ELR (cell line): Measurements from ENCODE around the gene CCDC197.
A peak's percentile ranks its signal among the peaks of the same experiment; 100 is the strongest.

Experiments used
- DNase-seq: peaks from one replicate; pipeline ENCODE4 v3.0.0-alpha.2; 2015; ENCODE audit warnings: low read depth

The CCDC197 gene

DNA sequence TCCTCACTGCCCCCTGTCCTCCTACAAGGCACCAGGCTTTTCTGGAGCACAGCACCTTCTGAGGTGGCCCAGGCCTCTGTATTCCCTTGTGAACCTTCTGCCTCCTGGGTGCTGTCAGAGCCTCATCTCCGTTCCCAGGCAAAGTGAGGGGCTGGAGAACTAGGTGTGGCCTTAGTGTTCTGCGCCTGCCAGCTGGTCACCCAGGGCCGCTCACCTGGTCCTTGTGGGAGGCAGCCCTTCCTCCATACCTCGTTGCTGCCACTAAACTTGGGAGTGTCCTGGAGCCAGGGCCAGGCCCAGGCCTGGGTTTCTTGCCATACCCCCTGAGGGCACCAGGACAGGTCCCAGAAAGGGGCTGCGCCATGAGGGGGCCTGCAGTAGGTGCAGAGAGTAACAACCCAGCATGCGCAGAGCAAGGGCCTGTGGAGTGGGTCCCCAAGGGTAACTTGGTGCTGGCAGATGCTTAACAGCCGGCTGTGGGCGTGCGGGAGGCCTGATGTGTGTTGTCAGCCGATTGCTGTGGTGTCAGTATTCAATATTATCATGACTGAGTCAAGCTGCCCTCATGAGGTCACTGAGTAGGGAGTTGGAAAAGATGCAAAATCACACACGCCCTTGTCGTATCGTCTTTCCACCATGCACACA is 46.1 kb downstream of the CCDC197 start:
- DNase-seq, result peak; percentile 16

DNA sequence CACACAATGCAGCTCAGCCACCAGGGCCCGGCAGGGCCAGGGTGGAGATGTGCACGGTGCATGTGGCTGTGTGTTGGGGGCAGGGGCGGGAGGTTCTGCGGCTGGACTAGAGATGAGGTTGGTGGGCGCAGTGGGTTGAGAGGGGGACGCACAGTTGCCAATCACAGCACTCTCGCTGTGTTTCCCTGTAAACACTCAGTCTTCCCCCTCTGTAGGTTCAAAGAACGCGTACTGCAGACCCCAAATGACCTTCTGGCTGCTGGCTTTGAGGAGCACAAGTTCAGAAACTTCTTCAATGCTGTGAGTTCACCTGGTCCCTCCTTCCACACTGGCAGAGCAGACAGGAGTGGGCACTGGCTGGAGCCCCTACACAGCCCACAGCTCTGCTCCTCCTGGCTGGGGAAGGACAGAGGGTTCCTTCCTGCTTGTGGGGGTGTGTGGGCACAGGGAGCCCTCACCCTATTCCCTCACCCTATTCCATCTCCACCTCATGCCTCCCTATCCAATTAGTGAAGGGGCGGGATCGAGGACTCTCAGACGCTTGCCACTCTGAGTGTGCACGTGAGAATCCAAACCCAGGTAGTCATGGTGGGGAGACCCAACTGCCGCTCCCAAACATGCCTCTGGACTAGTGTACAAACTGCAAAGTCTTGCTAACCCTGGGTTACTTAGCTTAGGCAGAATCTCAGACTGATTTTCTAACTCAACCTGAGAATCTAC is 46.8 kb downstream of the CCDC197 start:
- DNase-seq, result no peak

DNA sequence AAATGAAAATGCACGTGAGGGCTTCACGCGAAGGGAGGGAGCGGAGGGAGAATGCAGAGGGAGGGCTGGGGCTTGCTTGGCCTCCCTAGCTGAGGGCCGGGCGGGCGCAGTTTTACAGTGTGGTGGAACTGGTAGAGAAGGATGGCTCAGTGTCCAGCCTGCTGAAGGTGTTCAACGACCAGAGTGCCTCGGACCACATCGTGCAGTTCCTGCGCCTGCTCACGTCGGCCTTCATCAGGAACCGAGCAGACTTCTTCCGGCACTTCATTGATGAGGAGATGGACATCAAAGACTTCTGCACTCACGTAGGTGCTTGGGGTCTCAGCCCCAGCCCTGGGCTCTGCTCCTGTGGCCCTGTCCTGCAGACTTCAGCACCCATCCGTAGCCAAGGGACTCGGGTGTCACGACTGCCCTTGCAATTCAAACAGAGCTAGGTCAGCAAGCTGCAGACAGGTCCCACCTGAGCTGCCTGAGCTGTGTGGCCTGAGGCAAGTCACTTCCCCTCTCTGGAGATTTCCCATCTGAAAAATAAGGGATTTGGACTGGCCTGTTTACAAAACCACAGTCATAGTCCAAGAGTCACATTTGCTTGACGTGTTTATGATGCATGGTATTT is 47.5 kb downstream of the CCDC197 start:
- no peak for DNase-seq

DNA sequence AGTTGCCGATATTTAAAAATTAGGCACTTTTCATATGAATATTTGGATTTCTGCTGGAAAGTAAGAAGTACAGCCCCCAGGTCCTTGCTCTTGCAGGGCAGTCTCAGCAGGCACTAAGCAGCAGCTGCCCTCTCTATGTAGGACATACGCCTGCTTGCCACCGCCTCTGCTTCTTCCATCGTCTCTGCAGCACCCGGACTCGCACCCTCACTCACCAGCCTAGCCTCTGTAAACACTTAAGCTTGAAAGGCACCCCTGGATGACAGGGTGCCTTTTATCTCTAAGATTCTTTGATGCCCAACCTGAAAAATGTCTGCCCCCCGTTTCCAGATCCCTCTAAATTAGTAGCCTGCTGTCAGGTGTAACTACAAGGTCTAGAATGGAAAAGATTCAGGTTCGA is 48.0 kb downstream of the CCDC197 start:
- no peak for DNase-seq

DNA sequence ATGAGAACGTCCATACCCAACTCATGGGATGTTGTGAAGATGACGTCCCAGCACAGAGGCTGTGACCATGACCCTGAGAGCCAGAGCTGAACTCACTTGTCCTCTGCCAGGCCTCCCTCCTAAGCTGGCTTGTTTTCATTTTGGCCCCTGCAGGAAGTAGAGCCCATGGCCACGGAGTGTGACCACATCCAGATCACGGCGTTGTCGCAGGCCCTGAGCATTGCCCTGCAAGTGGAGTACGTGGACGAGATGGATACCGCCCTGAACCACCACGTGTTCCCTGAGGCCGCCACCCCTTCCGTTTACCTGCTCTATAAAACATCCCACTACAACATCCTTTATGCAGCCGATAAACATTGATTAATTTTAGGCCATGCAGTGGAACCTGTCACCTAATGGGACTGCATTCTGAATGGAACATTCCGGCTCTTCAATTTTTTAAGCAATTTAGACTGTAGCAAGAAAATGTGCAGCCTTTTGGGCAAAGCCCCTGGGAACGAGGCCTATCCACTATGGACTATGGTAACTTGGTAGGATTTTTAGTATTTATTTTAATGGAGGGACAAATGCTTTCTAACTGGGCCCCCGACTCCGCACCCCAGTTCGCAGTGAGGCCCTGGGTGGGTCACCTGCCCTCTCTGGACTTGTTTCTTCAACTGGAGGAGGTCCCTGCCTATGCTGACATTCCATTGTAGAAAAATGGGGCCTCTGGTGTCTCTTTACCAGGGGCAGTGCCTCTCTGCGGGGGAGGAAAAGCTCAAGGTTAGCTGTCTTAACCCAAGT is 48.7 kb downstream of the CCDC197 start:
- DNase-seq, result no peak

DNA sequence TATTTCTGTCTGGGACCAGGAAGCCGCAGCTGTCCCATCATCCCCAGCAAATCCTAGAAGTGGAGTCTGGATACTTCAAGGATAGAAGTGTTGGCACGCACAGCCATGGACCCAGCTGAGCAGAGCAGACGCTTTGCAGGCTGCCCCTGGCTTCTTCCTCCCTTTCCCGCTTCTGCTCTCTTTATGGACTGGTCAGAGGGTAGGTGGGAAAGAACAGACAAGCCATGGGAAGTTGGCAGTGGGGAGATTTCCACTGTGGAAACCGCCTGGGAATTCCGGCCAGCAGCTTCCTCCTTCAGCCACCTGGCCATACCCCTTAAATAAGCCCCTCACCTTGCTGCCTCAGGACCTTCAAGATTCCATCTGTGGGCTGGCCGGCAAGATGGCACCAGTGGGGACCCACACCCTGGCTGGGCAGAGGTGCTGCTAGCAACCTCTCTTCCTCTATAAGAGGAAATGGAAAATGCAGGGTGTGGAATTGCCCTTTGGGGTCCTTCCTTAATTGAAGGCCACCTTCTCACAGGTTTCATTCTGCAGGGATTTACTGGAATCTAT is 49.7 kb downstream of the CCDC197 start:
- no peak for DNase-seq

DNA sequence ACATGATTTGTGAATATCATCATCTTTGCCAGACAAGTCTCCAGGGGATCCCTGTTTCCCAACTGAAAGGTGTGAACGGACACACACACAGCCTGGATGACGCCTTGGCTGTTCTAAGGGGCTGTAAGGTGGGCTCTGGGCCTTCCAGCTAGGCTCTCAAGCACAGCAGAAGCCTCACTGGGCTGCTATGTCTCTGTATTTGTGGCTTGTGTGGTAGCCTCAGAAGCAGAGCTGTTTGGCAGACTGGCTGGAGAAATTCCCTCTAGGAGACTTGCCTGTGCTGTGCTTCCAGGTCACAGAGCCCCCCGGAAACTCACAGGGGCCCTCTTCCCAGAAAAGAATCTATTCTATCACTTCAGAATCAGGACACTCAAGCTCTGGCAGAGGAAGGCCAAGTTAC is 50.5 kb downstream of the CCDC197 start:
- DNase-seq, result no peak

DNA sequence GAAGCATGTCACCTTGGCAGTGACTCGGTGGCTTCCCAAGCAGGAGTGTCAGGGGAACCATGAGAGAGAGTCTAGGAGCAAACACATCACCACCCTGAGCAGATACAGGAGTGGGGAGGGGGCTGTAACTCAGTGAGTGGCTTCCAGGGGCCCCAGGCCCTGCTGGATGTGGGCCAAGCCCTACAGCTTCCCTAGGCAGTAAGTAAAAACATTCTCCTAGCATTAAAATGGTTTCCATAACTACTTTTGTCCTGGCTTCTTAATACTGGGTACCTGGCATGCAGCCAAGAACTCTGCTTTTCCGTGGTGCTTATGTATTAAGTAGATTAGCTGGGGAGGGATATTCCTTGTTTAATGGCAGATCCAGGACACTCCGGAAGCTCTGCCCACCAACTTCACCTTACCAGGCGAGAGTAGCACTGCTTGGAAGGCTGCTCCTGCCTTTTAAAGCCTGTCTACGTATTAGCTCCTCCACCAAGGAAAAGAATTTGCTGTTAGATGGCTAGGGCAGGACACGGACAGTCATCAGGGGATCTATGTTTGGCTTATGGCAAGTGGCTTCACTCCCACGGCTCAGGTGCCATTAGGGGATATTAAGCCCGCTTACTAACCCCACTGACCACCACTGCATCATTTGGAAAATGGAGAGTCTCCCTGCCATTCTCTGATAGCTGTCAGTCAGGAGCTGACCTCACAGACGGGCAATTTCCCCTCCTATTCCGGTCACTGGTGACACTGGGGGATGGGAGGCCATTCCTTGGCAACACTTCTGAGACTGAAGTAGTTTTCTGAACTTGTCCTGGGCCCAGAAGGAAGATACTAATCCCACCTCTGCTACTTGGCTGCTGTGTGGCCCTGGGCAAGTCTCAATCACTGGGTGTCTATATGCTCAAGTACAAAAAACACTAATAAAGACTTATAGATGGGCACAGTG is 51.9 kb downstream of the CCDC197 start:
- DNase-seq, result no peak

DNA sequence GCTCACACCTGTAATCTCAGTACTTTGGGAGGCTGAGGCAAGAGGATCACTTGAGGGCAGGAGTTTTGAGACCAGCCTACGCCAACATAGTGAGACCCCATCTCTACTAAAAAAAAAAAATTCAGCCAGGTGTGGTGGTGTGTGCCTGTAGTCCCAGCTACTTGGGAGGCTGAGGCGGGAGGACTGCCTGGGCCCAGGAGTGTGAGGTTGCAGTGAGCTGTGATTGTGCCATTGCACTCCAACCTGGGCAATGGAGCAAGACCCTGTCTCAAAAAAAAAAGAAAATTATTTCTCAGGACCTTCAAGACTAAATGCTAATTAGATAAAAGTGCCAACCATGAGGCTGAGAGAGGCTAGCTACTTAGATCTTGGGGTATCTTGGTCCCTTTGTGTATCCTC is 52.5 kb downstream of the CCDC197 start:
- DNase-seq, result no peak

DNA sequence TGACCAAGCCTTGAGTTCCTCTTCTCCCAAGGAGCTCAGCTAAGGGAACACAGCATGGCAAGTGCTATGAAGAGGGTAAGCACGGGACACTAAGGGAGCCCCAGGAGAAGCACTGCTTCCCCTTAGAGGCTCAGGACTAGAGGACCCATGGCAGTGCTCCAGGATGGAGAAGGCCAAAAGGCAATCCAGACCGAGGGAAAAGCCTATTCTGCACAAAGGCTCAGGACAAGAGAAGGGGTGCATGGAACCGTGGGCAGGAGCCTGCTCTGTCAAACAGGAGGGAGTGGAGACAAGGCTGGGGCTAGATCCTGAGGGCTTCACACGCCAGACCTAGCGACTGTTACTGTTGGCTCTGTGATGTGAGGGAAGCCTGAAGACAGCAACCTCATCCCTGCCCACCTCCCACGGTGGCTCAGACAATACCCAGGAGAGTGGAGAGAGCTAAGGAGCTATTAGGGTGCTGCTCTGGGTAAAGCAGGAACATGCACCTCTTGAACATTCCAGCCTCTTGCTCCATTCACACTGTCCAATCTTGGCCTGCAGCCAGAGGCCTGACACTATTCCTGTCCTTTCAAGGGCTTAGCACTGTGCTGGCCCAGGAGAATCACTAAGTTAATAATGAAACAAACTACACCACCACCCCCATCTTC is 53.3 kb downstream of the CCDC197 start:
- no peak for DNase-seq

DNA sequence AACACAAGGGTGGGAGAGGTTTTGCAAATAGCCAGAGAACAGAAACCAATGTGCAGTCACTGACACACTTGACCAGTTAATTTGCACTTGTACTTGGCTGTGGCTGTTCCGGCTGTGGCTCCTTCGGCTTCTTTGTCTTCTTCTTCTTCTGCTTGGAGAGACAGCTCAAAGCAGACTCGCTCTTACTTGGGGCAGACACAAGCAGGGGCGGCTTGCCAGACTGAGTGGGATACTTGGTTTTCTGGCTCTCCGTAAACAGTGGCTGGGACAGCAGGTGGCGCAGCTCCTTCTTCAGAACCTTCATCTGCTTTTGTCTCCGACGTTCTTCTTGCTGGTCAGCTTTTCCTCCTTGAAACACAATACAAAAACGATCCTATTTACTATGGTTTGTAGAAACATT is 54.0 kb downstream of the CCDC197 start:
- DNase-seq, result peak; percentile 59

DNA sequence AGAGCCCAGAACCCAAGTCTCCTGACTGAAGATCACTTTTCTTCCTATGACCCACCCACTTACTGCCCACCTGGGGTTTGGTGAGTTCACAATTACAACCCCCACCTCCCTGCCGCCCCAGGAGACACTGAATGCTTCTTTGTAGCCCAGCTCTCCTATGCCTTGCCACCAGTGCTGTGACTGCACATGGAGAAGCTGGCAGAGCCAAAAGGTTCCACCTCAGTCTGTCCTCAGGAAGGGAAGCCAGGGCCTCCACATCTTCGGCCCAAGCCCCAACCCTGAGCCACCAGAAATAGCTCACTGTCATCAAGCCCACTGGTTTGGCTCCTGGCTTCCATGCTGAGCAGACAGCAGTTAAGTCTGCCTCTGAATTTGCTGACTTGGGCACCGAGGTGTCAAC is 54.7 kb downstream of the CCDC197 start:
- no peak for DNase-seq

DNA sequence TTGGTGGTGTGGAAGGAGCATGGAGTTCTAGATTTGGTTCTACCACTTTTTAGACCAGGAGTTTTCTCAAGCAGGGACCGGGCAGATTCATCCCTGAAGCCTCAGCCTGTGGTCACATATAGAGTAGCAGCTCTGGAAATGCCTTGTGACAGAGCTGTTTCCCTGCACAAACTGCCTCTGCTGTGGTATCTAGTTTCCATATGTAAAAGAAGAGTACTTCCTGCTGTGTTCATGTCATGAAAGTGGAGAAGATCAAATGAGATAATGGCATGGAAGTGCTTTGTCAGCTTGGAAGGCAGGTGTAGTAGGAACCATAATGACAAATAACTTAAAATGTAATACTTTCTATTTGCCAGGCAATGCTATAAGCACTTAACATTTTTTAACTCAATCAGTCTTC is 55.1 kb downstream of the CCDC197 start:
- no peak for DNase-seq

DNA sequence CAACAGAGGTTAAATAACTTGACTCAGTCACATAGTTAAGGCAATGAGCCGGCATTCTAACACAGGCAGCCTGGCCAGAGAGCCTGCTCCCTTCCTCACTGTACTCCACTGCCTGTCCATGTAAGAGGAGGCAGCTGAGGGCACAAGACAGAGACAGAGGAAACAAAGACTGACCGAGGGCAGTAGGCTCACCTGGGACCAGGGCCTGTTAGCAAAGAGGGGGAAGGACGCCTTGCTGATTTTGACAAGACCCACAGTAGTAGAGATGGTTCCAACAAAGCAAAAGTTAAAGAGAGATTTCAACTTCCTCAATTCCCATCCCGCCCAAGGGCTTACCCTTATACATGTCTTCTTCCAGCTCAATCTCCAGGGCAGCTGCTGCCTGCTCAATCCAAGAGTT is 55.6 kb downstream of the CCDC197 start:
- no peak for DNase-seq

DNA sequence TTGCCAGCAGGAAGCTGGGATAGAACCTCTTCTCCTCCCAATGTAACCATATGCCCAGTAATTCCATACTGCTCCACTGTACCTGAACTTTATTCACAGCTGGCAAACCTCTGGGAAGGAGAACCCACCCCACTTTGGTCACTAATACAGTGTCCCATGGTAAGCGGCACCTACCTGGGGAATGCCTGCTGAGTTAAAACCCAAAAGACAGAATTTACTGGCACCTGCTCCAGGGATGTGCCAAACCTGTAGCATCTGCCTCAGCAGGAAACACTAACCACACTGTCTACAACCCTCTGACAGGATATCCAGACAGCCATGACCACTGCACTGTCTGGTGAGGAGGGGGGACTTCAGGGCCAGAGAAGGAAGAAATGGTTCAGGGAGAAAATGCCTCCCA is 57.3 kb downstream of the CCDC197 start:
- DNase-seq, result no peak

DNA sequence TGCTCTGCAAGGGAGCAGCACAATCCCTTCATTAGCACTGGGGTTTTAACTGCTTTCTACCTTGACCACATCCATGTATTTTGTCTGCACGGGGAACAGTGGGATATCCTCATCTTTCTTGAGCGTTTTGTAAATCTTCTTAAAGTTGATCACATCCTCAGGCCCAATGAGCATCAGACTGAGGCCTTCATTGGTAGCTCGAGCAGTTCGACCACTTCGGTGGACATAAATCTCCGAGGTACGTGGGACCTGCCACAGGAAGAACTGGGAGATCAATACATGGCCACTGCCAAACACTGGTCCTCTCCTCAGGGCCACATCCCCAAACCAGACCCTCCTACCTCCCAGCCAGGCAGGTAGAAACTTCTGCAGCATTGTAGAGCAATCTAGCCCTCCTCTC is 57.8 kb downstream of the CCDC197 start:
- no peak for DNase-seq

DNA sequence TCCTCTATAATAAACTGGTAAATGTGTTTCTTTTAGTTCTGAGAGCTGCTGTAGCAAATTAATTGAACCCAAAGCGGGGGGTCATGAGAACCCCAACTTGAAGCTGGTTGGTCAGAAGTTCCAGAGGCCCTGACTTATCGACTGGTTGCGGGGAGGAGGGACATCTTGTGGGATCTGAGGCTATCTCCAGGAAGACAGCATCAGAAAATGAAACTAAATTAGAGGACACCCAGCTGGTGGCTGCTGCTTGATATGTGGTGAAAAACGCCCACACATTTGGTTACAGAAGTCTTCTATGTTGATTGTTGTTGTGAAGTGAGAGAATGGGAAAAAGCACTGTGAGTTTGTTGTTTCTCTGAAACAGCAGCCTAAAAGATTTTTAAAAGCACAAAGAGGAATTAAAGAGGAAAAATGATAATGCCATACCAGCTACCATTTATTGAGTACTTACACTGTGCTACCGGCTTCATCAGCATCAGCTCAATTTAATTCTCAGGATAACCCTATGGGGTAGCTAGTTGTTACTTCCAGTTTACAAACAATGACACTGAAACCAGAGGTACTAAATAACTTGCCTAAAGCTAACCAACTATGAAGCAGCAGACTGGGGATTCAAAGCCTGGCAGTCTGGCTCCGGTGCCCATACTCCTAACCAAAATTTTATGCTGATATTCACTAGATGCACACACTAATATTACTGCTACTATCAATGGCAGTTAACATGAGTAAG is 59.6 kb downstream of the CCDC197 start:
- DNase-seq, result no peak

DNA sequence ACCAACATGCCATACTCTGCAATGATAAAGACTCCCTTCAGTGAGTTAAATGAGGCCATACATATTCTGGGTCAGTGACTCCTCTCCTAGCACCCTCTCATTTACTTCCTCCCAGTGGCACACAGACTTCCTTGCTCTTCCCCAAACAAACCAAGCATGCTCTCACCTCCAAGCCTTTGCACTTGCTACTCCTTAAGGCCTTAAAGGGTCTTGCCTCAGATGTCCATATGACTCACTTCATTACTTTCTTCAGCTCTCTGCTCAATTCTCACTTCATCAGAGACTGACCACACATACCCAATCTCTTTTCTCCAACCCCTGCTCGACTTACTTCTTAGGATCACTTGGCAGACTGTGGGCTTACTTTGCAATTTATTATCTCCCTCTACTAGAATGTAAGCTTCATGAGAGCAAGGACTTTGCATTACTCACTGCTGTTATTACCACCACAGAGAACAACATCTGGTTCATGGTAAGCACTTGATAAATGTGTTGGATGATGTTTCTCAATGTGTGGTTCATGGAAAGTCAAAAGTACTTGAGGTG is 61.1 kb downstream of the CCDC197 start:
- no peak for DNase-seq
